GM12865 (cell line): Measurements from ENCODE around the gene GEMIN5.

Experiments used
- DNase-seq: peaks from one replicate; pipeline ENCODE4 v3.0.0; 2010; ENCODE audit warnings: low read depth
- H3K4me3 ChIP-seq: 2 replicates; pipeline ENCODE4 v1.5.1; 2011; ENCODE audit warnings: mild to moderate bottlenecking, low read depth, low read length, control low read depth
- CTCF ChIP-seq: IDR thresholded peaks from 2 replicates; pipeline ENCODE4 v1.5.1; 2011; ENCODE audit warnings: low read length, control low read depth, low read depth, inconsistent platforms; ENCODE audit not compliant: insufficient read depth; ENCODE audit errors: missing control alignments

GEMIN5 gene

GRCh38 chr5:154860123-154860522 lies 77.9 kb downstream of the GEMIN5 start:
- DNase-seq, result no peak
- TF ChIP-seq CTCF, result no peak
- H3K4me3 ChIP-seq, result peak overlapping the region; percentile 97

GRCh38 chr5:154858972-154859871 lies 78.8 kb downstream of the GEMIN5 start:
- peak; percentile 56 for DNase-seq
- TF ChIP-seq CTCF, result no peak
- H3K4me3 ChIP-seq, result peak overlapping the region; percentile 97

- DNase-seq, result peak; percentile 99
- H3K4me3 ChIP-seq, result peak within 1 kb of the TSS; percentile 97
- TF ChIP-seq CTCF, result no peak
Observed at GRCh38 chr5:154858297-154858971, 79.6 kb downstream of the GEMIN5 start, which contains the start of gene CNOT8. Gene CNOT8, plus strand, starts transcription at chr5:154858627. Its CDS starts 4,652 bp downstream, at chr5:154863279.

- TF ChIP-seq CTCF, result no peak
- peak; percentile 92 for DNase-seq
- peak overlapping the region; percentile 97 for H3K4me3 ChIP-seq
Observed at GRCh38 chr5:154857530-154858296, 80.3 kb downstream of the GEMIN5 start.

- H3K4me3 ChIP-seq, result no peak overlapping the region
- no peak for DNase-seq
- no peak for TF ChIP-seq CTCF
Observed at GRCh38 chr5:154851351-154851750, 86.7 kb downstream of the GEMIN5 start.

- TF ChIP-seq CTCF, result no peak
Observed at GRCh38 chr5:154850255-154851062, 87.6 kb downstream of the GEMIN5 start, which contains the start of gene FAXDC2. Gene FAXDC2, minus strand, starts transcription at chr5:154850603. Its CDS starts 12,425 bp downstream, at chr5:154838178.

More at GRCh38 chr5:154850255-154851062, 87.6 kb downstream of the GEMIN5 start, which contains the start of gene FAXDC2:
- H3K4me3 ChIP-seq, result no peak within 1 kb of the TSS
- DNase-seq, result no peak
